ENCODE data around the gene SNAP25. TPM values are rescaled to one million over a fixed set of nuclear protein-coding genes. Genes with fewer than 3 reads are reported as not detected.

Gene SNAP25
- total and polyA plus RNA-seq, 9 of the 15 experiments (the other 6 are each of a cell fraction or from before 2014, with no cell fraction given) = 0.07 TPM; not detected in 8

DNA sequence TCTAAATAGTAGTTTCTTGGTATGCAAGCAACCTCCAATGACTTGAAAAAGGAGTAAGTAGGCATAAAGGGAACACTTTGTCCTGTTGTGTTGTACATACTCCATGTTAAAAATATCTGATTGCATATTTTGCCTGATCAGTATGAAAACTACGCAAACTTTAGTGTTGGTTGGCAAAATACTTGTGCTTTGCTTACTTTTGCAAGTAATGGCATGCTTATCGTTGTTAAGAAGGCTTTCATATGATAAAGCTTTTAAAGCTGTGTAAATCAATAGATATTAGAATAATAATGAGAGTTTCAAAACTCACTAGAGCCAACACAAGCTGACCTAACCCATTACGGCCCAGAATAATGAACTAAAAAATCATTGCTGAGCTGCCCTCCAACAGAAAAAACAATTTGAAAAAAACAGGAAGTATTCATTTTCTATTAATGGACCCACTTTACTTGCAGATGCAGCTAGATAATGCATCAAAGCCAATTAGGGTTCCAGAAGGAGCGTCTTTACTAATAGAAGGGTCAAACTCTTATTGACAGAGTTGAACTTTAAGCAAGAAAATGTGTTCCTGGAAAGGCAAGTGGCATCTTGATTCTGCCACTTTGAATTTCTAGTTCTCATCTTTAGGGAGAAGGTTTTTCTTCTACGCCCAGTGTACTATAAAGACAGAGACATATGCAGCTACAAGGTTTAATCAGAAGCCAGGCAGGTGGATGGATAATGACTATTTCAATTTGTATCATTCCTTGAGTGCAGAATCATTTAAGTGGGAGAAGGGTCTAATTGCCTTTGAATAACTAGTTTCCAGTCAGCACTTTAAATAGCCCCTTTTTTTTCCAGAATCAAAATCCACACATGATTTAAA is 82.2 kb downstream of the SNAP25 start:
- Histone ChIP-seq H3K9me3 (replicated peaks; ENCODE audit: control insufficient read depth, insufficient read depth, low read depth, low read length) (no peaks in the 10 kb centered on the region), H3K27ac (ENCODE audit: extremely low read depth, low read depth, low read length) (no peak overlapping the region), H3K36me3 (ENCODE audit: control insufficient read depth, insufficient read depth, low read length) (no peaks in the 10 kb centered on the region), H3K4me1 (replicated peaks in 1 of 2; ENCODE audit: control insufficient read depth in 2 of 2, insufficient read depth in 2 of 2, low read length in 2 of 2) (no peaks in the 10 kb centered on the region), H4K20me1 (replicated peaks; ENCODE audit: control insufficient read depth, insufficient read depth, low read length) (no peaks in the 10 kb centered on the region), H3K9ac (ENCODE audit: insufficient read depth in 1 of 2, low read depth in 2 of 2, low read length in 2 of 2) (no peak overlapping the region), H2AFZ (ENCODE audit: low read depth, low read length) (no peak overlapping the region), H3K4me2 (ENCODE audit: insufficient read depth, low read length) (no peak overlapping the region), H3K27me3 (ENCODE audit: control insufficient read depth in 2 of 2, insufficient read depth in 2 of 2, low read length in 2 of 2) (no peaks in the 10 kb centered on the region), H3K4me3 (no peak overlapping the region), H3K79me2 (ENCODE audit: control insufficient read depth, insufficient read depth, low read length) (no peaks in the 10 kb centered on the region), H3K9me1 (ENCODE audit: control insufficient read depth, insufficient read depth, low read length) (no peaks in the 10 kb centered on the region)
- no peak for FAIRE-seq
- in situ Hi-C loops (cut with MboI) (no loop called here), intact Hi-C loops (cut with micrococcal nuclease) (no loop called here)
- 3% methylated on average over 5 of the region's 5 CpGs for WGBS (ENCODE audit: insufficient coverage, low coverage, missing lambda C conversion rate)
- no TSS peak for BruUV-seq (replicated peaks)
- POLR2A ChIA-PET = no interaction called here
- ATAC-seq = no peak
- CTCF ChIA-PET (ENCODE audit: low intra/inter-chr PET ratio) = no interaction called here
- no peak for DNase-seq (ENCODE audit: extremely low read depth in 1 of 4, low spot score in 3 of 4)
- TF ChIP-seq SOX6 (IDR thresholded peaks at IDR 0.05) = no peak
- no peak for TF ChIP-seq ZNF77 (CRISPR knock-in tag; IDR thresholded peaks at IDR 0.05)
- no peak for TF ChIP-seq BCOR (IDR thresholded peaks at IDR 0.05)
- TF ChIP-seq POLR2AphosphoS2 (IDR thresholded peaks at IDR 0.05; ENCODE audit: low read length) = no peak
- TF ChIP-seq, protein P1, sequence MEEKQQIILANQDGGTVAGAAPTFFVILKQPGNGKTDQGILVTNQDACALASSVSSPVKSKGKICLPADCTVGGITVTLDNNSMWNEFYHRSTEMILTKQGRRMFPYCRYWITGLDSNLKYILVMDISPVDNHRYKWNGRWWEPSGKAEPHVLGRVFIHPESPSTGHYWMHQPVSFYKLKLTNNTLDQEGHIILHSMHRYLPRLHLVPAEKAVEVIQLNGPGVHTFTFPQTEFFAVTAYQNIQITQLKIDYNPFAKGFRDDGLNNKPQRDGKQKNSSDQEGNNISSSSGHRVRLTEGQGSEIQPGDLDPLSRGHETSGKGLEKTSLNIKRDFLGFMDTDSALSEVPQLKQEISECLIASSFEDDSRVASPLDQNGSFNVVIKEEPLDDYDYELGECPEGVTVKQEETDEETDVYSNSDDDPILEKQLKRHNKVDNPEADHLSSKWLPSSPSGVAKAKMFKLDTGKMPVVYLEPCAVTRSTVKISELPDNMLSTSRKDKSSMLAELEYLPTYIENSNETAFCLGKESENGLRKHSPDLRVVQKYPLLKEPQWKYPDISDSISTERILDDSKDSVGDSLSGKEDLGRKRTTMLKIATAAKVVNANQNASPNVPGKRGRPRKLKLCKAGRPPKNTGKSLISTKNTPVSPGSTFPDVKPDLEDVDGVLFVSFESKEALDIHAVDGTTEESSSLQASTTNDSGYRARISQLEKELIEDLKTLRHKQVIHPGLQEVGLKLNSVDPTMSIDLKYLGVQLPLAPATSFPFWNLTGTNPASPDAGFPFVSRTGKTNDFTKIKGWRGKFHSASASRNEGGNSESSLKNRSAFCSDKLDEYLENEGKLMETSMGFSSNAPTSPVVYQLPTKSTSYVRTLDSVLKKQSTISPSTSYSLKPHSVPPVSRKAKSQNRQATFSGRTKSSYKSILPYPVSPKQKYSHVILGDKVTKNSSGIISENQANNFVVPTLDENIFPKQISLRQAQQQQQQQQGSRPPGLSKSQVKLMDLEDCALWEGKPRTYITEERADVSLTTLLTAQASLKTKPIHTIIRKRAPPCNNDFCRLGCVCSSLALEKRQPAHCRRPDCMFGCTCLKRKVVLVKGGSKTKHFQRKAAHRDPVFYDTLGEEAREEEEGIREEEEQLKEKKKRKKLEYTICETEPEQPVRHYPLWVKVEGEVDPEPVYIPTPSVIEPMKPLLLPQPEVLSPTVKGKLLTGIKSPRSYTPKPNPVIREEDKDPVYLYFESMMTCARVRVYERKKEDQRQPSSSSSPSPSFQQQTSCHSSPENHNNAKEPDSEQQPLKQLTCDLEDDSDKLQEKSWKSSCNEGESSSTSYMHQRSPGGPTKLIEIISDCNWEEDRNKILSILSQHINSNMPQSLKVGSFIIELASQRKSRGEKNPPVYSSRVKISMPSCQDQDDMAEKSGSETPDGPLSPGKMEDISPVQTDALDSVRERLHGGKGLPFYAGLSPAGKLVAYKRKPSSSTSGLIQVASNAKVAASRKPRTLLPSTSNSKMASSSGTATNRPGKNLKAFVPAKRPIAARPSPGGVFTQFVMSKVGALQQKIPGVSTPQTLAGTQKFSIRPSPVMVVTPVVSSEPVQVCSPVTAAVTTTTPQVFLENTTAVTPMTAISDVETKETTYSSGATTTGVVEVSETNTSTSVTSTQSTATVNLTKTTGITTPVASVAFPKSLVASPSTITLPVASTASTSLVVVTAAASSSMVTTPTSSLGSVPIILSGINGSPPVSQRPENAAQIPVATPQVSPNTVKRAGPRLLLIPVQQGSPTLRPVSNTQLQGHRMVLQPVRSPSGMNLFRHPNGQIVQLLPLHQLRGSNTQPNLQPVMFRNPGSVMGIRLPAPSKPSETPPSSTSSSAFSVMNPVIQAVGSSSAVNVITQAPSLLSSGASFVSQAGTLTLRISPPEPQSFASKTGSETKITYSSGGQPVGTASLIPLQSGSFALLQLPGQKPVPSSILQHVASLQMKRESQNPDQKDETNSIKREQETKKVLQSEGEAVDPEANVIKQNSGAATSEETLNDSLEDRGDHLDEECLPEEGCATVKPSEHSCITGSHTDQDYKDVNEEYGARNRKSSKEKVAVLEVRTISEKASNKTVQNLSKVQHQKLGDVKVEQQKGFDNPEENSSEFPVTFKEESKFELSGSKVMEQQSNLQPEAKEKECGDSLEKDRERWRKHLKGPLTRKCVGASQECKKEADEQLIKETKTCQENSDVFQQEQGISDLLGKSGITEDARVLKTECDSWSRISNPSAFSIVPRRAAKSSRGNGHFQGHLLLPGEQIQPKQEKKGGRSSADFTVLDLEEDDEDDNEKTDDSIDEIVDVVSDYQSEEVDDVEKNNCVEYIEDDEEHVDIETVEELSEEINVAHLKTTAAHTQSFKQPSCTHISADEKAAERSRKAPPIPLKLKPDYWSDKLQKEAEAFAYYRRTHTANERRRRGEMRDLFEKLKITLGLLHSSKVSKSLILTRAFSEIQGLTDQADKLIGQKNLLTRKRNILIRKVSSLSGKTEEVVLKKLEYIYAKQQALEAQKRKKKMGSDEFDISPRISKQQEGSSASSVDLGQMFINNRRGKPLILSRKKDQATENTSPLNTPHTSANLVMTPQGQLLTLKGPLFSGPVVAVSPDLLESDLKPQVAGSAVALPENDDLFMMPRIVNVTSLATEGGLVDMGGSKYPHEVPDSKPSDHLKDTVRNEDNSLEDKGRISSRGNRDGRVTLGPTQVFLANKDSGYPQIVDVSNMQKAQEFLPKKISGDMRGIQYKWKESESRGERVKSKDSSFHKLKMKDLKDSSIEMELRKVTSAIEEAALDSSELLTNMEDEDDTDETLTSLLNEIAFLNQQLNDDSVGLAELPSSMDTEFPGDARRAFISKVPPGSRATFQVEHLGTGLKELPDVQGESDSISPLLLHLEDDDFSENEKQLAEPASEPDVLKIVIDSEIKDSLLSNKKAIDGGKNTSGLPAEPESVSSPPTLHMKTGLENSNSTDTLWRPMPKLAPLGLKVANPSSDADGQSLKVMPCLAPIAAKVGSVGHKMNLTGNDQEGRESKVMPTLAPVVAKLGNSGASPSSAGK (IDR thresholded peaks at IDR 0.05) = no peak
- no peak for TF ChIP-seq ARID2 (IDR thresholded peaks at IDR 0.05)
- no peak for TF ChIP-seq ZNF436 (CRISPR knock-in tag; IDR thresholded peaks at IDR 0.05)
- no peak for TF ChIP-seq CREB1 (IDR thresholded peaks at IDR 0.05)
- TF ChIP-seq CREB1 (CRISPR knock-in tag; IDR thresholded peaks at IDR 0.05) = no peak
- no peak for TF ChIP-seq ESRRB (CRISPR knock-in tag; IDR thresholded peaks at IDR 0.05; ENCODE audit: borderline replicate concordance)
- no peak for TF ChIP-seq SNRNP70 (optimal IDR thresholded peaks at IDR 0.05; ENCODE audit: low read depth, low read length)
